ENCODE data around the gene COG5.
"Not testable (repeated sequence)": the region's sequence is repeated elsewhere in the genome, so short reads cannot be mapped to it uniquely, and the experiment has no call there.

Gene COG5

GRCh38 chr7:107232568-107233090 lies 331.1 kb downstream of the COG5 start:
- TF ChIP-seq CTCF (IDR thresholded peaks at IDR 0.05): no peak
- H3K4me2 ChIP-seq (ENCODE audit: low read length): no peak overlapping the region
- H3K27me3 ChIP-seq (ENCODE audit: control insufficient read depth, insufficient read depth, low read length): no peaks in the 10 kb centered on the region
- no peak overlapping the region for H3K4me3 ChIP-seq (ENCODE audit: low read depth, low read length)
- H3K9me3 ChIP-seq (ENCODE audit: control insufficient read depth, low read length): no peaks in the 10 kb centered on the region
- H3K79me2 ChIP-seq: no peaks in the 10 kb centered on the region
- H3K27ac ChIP-seq: no peak overlapping the region
- no peak overlapping the region for H3K9ac ChIP-seq
- no peaks in the 10 kb centered on the region for H3K4me1 ChIP-seq
- no peaks in the 10 kb centered on the region for H3K36me3 ChIP-seq (ENCODE audit: control insufficient read depth, insufficient read depth, low read length)
- no peak overlapping the region for H2AFZ ChIP-seq

GRCh38 chr7:107230334-107230733 lies 333.4 kb downstream of the COG5 start:
- H3K27ac ChIP-seq: no peak overlapping the region

GRCh38 chr7:107228291-107228690 lies 335.4 kb downstream of the COG5 start:
- H2AFZ ChIP-seq: no peak overlapping the region

More at GRCh38 chr7:107230334-107230733, 333.4 kb downstream of the COG5 start:
- no peak overlapping the region for H3K4me2 ChIP-seq (ENCODE audit: low read length)
- TF ChIP-seq CTCF (IDR thresholded peaks at IDR 0.05): no peak
- no peak overlapping the region for H3K9ac ChIP-seq
- H2AFZ ChIP-seq: no peak overlapping the region
- no peak overlapping the region for H3K4me3 ChIP-seq (ENCODE audit: low read depth, low read length)
- no peaks in the 10 kb centered on the region for H3K4me1 ChIP-seq
- H3K27me3 ChIP-seq (ENCODE audit: control insufficient read depth, insufficient read depth, low read length): no peaks in the 10 kb centered on the region
- no peaks in the 10 kb centered on the region for H3K36me3 ChIP-seq (ENCODE audit: control insufficient read depth, insufficient read depth, low read length)
- H3K9me3 ChIP-seq (ENCODE audit: control insufficient read depth, low read length): no peaks in the 10 kb centered on the region
- H3K79me2 ChIP-seq: no peaks in the 10 kb centered on the region

DNA sequence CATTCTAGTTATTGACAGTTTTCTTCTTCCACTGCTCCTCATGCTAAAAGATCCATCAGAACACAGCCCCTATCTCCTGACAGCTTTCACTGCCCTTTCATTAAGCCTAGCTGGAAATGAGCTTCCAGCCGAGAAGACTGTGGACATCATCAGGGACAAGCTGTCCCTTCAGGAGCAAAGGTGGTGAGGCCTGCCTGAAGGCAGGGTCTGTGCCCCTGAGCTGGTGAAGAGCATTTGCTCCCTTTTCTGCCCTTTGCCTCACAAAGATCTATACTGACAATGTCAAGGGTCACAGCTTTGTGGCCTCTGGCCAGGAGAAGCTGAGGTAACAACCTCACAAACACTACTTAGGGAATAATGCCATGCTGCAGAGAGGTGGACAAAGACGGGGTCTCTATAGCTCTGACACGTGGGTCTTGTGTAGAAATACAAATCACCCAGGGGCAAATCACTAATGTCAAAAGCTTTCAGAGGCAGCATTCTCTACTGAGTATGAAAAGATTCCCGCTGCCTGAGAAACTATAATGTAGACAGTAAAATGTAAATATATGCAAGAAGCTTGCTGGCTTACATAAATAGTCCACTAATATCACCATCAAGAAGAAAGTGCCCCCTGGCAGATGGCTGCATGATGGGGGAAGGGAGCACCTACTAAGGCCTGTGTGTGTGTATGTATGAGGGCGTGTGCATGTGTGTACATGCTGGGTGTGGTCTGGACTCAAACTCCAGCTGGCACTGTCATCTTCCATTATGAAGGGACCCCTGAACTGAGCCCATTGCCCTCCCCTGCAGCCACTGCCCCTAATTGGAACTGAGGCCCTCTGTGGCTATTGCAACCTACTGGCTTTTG lies 339.1 kb downstream of the COG5 start:
- H3K4me3 ChIP-seq (ENCODE audit: low read depth, low read length): no peak overlapping the region
- TF ChIP-seq CTCF (IDR thresholded peaks at IDR 0.05): no peak

More at GRCh38 chr7:107228291-107228690, 335.4 kb downstream of the COG5 start:
- Histone ChIP-seq H3K4me1 (no peaks in the 10 kb centered on the region), H3K9ac (no peak overlapping the region), H3K79me2 (no peaks in the 10 kb centered on the region), H3K27ac (no peak overlapping the region), H3K4me3 (ENCODE audit: low read depth, low read length) (no peak overlapping the region), H3K4me2 (ENCODE audit: low read length) (no peak overlapping the region), H3K36me3 (ENCODE audit: control insufficient read depth, insufficient read depth, low read length) (no peaks in the 10 kb centered on the region), H3K9me3 (ENCODE audit: control insufficient read depth, low read length) (no peaks in the 10 kb centered on the region), H3K27me3 (ENCODE audit: control insufficient read depth, insufficient read depth, low read length) (no peaks in the 10 kb centered on the region)
- TF ChIP-seq CTCF (IDR thresholded peaks at IDR 0.05): no peak

DNA sequence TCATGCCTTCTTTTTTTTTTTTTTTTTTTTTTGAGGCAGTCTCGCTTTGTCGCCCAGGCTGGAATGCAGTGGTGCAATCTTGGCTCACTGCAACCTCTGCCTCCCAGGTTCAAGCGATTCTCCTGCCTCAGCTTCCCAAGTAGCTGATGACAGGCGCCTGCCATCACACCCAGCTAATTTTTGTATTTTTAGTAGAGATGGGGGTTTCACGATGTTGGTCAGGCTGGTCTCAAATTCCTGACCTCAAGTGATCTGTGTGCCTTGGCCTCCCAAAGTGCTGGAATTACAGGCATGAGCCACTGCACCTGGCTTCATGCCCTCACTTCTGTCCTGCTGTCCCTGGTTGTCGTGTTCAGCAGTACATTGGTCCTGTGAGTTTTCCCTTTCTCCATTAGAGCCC lies 342.9 kb downstream of the COG5 start:
- not testable (repeated sequence) for H3K9ac ChIP-seq; H2AFZ ChIP-seq; H3K4me1 ChIP-seq; H3K36me3 ChIP-seq (ENCODE audit: control insufficient read depth, insufficient read depth, low read length); H3K9me3 ChIP-seq (ENCODE audit: control insufficient read depth, low read length); H3K27ac ChIP-seq; H3K27me3 ChIP-seq (ENCODE audit: control insufficient read depth, insufficient read depth, low read length); H3K4me2 ChIP-seq (ENCODE audit: low read length); H3K4me3 ChIP-seq (ENCODE audit: low read depth, low read length); H3K79me2 ChIP-seq

More for the DNA sequence above, 339.1 kb downstream of the COG5 start:
- no peaks in the 10 kb centered on the region for H3K9me3 ChIP-seq (ENCODE audit: control insufficient read depth, low read length)
- H3K4me1 ChIP-seq: no peaks in the 10 kb centered on the region
- no peak overlapping the region for H2AFZ ChIP-seq
- H3K79me2 ChIP-seq: no peaks in the 10 kb centered on the region
- no peak overlapping the region for H3K27ac ChIP-seq
- H3K4me2 ChIP-seq (ENCODE audit: low read length): no peak overlapping the region
- H3K27me3 ChIP-seq (ENCODE audit: control insufficient read depth, insufficient read depth, low read length): no peaks in the 10 kb centered on the region
- no peaks in the 10 kb centered on the region for H3K36me3 ChIP-seq (ENCODE audit: control insufficient read depth, insufficient read depth, low read length)
- no peak overlapping the region for H3K9ac ChIP-seq

Data from parathyroid adenoma (tissue), 2 donors.